ENCODE data around the gene C4orf50. TPM values are rescaled to one million over a fixed set of nuclear protein-coding genes. Genes with fewer than 3 reads are reported as not detected.

The C4orf50 gene
- total RNA-seq, 1 experiment from 2014 or later, result not detected

DNA sequence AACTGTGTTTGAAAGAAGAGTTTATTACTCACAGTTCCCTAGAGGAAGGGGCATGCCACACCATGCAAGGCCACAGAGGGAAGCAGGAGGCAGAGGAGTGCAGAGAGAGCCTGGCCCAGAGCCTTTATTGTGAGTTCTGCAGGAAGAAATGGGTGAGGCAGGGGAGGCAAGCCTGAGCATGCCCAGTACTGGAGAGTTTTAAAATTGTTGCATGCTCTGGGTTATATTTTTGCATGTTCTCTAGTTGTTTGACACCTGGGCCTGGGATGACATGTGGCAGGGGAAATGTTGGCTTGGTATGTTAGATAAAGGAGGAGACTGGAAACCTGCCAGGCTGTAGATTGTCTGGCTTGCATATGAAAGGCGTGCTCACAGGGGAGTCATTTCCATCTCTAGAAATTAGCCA is 105.6 kb downstream of the C4orf50 start:
- POLR2A ChIA-PET (ENCODE audit: unreplicated experiment), result no interaction called here
- no TSS peak for BruUV-seq (replicated peaks)
- TF ChIP-seq EZH2 (IDR thresholded peaks at IDR 0.05; ENCODE audit: low read depth), result no peak
- TF ChIP-seq, protein P1, sequence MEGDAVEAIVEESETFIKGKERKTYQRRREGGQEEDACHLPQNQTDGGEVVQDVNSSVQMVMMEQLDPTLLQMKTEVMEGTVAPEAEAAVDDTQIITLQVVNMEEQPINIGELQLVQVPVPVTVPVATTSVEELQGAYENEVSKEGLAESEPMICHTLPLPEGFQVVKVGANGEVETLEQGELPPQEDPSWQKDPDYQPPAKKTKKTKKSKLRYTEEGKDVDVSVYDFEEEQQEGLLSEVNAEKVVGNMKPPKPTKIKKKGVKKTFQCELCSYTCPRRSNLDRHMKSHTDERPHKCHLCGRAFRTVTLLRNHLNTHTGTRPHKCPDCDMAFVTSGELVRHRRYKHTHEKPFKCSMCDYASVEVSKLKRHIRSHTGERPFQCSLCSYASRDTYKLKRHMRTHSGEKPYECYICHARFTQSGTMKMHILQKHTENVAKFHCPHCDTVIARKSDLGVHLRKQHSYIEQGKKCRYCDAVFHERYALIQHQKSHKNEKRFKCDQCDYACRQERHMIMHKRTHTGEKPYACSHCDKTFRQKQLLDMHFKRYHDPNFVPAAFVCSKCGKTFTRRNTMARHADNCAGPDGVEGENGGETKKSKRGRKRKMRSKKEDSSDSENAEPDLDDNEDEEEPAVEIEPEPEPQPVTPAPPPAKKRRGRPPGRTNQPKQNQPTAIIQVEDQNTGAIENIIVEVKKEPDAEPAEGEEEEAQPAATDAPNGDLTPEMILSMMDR (conservative IDR thresholded peaks at IDR 0.05), result no peak

DNA sequence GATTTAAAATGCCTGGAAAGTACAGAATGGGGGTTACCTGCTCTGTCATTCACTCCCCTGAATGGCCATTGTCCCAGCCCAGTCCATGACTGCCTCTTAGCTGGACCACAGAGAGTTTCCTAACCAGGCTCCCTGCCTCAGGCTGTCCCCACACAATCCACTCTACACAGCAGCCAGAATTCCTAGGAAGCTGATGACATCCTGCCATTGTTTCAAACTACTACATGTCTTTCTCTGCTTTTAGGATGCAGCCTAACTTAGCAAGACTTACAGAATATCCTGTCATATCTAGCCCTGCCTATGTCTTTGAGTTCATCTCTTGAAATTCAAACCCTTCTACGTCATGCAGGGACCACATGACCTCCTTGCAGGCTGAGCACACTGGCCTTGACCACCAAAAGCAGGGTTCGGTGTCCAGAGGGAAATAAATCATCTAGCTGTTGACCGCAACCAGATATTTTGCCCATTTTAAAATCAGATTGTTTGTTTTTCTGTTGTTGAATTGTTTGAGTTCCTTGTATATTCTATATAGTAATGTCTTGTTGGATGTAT is 109.3 kb downstream of the C4orf50 start:
- TF ChIP-seq, protein P1 (conservative IDR thresholded peaks at IDR 0.05), result no peak
- TF ChIP-seq EZH2 (IDR thresholded peaks at IDR 0.05; ENCODE audit: low read depth), result no peak

More for the DNA sequence above, 105.6 kb downstream of the C4orf50 start:
- H3K36me3 ChIP-seq (ENCODE audit: low read depth), result no peaks in the 10 kb centered on the region
- no peak overlapping the region for H3K27ac ChIP-seq
- H3K4me2 ChIP-seq, result no peak overlapping the region
- H3K9me2 ChIP-seq (ENCODE audit: insufficient read depth), result no peaks in the 10 kb centered on the region
- H3F3A ChIP-seq (ENCODE audit: insufficient read depth, low read depth), result no peaks in the 10 kb centered on the region
- CTCF ChIA-PET, result no interaction called here
- H2AFZ ChIP-seq, result no peak overlapping the region
- no peaks in the 10 kb centered on the region for H3K4me1 ChIP-seq (replicated peaks; ENCODE audit: insufficient read depth)
- no peak overlapping the region for H3K4me3 ChIP-seq
- H3K9me3 ChIP-seq (ENCODE audit: insufficient read depth, low read depth), result no peaks in the 10 kb centered on the region
- H3K79me2 ChIP-seq (ENCODE audit: low read depth), result no peaks in the 10 kb centered on the region
- intact Hi-C loops (cut with micrococcal nuclease; ENCODE audit: unreplicated experiment), result no loop called here
- H3K27me3 ChIP-seq (ENCODE audit: insufficient read depth, low read depth), result peaks cover 38% of the 10 kb centered on the region
- H4K20me1 ChIP-seq (ENCODE audit: insufficient read depth), result no peaks in the 10 kb centered on the region
- DNase-seq, result no peak

DNA sequence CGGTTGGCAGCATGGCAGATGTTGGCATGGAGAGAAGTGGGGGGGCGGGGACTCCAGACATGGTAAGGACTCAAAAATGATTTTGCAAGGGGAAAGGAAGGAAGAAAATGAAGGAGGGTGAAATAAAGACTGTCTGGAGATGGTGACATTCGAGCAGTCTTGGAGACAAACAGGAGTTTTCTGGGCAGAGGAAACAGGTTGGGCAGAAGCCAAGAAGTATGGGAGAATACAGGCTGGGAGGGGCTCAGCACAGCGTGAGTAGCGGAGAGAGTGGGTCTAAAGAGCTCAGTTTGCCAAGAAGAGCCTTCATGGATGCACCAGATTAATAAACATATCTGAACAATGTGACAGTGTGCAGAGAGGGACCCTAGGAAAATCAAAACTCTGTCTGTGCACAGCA is 112.0 kb downstream of the C4orf50 start:
- no peaks in the 10 kb centered on the region for H3K36me3 ChIP-seq (ENCODE audit: low read depth)
- no peaks in the 10 kb centered on the region for H3F3A ChIP-seq (ENCODE audit: insufficient read depth, low read depth)
- POLR2A ChIA-PET (ENCODE audit: unreplicated experiment), result no interaction called here
- CTCF ChIA-PET, result no interaction called here
- H3K4me3 ChIP-seq, result no peak overlapping the region
- BruUV-seq (replicated peaks), result no TSS peak
- peaks cover 47% of the 10 kb centered on the region for H3K27me3 ChIP-seq (ENCODE audit: insufficient read depth, low read depth)
- no peak for TF ChIP-seq EZH2 (IDR thresholded peaks at IDR 0.05; ENCODE audit: low read depth)
- TF ChIP-seq, protein P1 (conservative IDR thresholded peaks at IDR 0.05), result no peak
- H3K9me3 ChIP-seq (ENCODE audit: insufficient read depth, low read depth), result no peaks in the 10 kb centered on the region
- intact Hi-C loops (cut with micrococcal nuclease; ENCODE audit: unreplicated experiment), result no loop called here
- H3K4me2 ChIP-seq, result no peak overlapping the region
- H3K79me2 ChIP-seq (ENCODE audit: low read depth), result no peaks in the 10 kb centered on the region
- DNase-seq, result no peak
- H4K20me1 ChIP-seq (ENCODE audit: insufficient read depth), result no peaks in the 10 kb centered on the region
- no peak overlapping the region for H3K27ac ChIP-seq
- no peaks in the 10 kb centered on the region for H3K4me1 ChIP-seq (replicated peaks; ENCODE audit: insufficient read depth)
- H3K9me2 ChIP-seq (ENCODE audit: insufficient read depth), result no peaks in the 10 kb centered on the region
- no peak overlapping the region for H2AFZ ChIP-seq

More for the DNA sequence above, 109.3 kb downstream of the C4orf50 start:
- intact Hi-C loops (cut with micrococcal nuclease; ENCODE audit: unreplicated experiment), result no loop called here
- Histone ChIP-seq H3K27me3 (ENCODE audit: insufficient read depth, low read depth) (peaks cover 48% of the 10 kb centered on the region), H3K4me3 (no peak overlapping the region), H3K36me3 (ENCODE audit: low read depth) (no peaks in the 10 kb centered on the region), H3K9me3 (ENCODE audit: insufficient read depth, low read depth) (no peaks in the 10 kb centered on the region), H3F3A (ENCODE audit: insufficient read depth, low read depth) (no peaks in the 10 kb centered on the region), H3K4me2 (no peak overlapping the region), H4K20me1 (ENCODE audit: insufficient read depth) (no peaks in the 10 kb centered on the region), H3K9me2 (ENCODE audit: insufficient read depth) (no peaks in the 10 kb centered on the region), H3K79me2 (ENCODE audit: low read depth) (no peaks in the 10 kb centered on the region), H3K27ac (no peak overlapping the region), H2AFZ (no peak overlapping the region), H3K4me1 (replicated peaks; ENCODE audit: insufficient read depth) (no peaks in the 10 kb centered on the region)
- POLR2A ChIA-PET (ENCODE audit: unreplicated experiment), result no interaction called here
- no peak for DNase-seq
- BruUV-seq (replicated peaks), result no TSS peak
- CTCF ChIA-PET, result no interaction called here

All from PC-9 (cell line).